GM12873 (cell line): ENCODE results near the gene ABCC8.

Source experiments
- TF ChIP-seq, protein P1 (sequence below): IDR thresholded peaks from 2 replicates; pipeline ENCODE4 v1.5.1; 2012; ENCODE audit warnings: low read depth, mild to moderate bottlenecking, moderate library complexity, low read length, control low read depth; ENCODE audit not compliant: insufficient read depth; ENCODE audit errors: missing control alignments

The ABCC8 gene

DNA sequence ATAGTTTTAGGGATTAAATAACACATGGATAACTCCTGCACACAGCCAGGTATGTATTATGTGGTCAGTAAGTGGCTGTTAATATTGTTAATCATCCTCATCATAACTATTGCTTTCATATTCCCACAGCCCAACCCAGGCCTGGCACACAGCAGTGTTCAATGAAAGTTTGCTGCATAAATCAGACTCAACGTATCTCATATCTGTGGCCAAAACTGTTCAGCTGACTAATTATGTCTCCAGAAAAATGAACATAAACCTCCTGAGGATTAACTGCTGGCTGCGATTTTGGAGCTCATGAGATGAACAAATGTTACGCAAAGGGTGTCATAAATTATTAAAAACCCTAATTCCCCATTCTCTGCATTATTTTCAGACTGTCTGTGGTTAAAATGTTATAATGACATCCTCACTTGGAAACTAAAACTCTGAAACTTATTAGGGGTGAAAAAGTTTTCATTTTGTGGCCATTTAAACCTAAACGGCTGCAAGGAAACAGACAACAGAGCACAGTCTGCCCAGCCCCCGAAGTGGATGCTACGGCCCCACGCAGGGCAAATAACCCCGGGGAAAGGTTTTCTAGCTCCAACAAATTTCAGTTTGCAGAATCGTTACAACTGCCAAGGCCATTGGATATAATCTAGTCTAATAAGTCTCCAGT lies 17.3 kb downstream of the ABCC8 start:
- TF ChIP-seq, protein P1, sequence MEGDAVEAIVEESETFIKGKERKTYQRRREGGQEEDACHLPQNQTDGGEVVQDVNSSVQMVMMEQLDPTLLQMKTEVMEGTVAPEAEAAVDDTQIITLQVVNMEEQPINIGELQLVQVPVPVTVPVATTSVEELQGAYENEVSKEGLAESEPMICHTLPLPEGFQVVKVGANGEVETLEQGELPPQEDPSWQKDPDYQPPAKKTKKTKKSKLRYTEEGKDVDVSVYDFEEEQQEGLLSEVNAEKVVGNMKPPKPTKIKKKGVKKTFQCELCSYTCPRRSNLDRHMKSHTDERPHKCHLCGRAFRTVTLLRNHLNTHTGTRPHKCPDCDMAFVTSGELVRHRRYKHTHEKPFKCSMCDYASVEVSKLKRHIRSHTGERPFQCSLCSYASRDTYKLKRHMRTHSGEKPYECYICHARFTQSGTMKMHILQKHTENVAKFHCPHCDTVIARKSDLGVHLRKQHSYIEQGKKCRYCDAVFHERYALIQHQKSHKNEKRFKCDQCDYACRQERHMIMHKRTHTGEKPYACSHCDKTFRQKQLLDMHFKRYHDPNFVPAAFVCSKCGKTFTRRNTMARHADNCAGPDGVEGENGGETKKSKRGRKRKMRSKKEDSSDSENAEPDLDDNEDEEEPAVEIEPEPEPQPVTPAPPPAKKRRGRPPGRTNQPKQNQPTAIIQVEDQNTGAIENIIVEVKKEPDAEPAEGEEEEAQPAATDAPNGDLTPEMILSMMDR = no peak

DNA sequence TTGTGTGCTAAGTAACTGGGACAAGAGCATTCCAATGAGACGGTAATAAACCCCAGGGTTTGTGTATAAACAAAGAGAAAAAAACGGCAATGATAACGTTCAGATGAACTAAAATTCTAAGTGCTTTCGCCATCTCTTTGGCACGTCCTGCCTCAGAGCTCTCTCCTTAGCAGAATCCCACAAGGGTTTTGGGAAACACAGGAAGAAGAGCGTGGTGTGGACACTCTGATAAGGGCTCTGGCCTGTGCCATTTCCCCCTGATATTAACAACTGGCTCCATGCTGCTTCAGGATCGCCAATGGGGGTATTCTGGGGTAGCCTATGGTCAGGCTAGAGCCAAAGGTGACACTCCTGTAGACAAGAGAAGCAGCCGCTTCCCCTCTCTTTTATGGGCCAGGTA lies 18.4 kb downstream of the ABCC8 start:
- TF ChIP-seq, protein P1 = no peak

DNA sequence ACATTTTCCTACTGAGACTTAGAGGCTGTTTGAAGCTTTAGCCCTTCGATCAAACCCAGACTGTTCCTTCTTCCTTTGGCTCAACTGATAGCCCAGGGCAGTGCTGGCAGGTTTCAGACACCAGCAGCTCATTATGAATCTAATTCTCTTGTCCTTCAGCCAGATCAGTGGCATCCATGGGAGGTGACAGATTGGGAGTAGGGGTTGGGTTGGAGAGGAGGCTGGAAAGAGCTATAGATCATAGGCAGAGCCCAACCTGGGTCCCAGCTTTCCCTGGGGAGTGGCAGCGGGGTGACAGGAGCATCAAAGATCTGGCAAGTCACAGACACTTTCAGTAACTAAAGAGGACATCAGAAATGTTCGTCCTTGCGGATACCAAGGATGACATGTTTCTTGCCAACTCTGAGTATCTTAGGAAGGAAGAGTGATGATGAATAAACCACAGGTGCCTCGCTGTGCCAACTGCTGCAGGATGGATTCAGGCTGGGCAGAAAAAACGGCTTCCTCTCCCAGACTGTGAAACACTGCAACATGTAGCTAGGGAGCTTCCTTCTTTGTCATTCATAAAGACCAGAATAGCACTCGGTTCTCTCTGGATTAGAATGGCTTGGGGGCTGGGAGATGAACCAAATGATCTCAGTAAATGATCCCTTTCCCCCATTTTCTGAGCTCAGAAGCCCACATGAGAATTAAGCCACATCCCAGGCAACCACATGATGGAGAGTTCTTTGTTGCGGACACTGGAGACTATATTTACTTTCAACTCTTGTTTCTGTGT lies 19.1 kb downstream of the ABCC8 start:
- TF ChIP-seq, protein P1 = no peak

DNA sequence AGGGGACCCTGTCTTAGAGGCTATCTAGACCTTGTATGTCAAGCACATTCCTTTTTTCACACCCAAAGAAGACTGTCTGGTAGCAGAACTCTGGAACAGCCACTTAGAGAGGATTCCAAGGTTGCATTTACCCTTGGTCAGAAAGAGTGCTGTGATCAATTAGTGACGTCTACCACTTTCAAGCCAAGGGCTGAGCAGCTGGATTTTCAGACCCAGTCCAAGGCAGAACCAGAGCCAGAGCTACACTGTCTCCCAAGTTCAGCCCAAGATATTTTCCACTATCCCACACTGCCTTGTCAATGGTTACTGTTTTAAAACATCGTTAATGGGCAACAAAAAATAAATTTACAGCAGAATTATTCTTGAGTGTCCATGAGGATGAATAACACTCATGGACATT lies 24.0 kb downstream of the ABCC8 start:
- TF ChIP-seq, protein P1 = no peak

DNA sequence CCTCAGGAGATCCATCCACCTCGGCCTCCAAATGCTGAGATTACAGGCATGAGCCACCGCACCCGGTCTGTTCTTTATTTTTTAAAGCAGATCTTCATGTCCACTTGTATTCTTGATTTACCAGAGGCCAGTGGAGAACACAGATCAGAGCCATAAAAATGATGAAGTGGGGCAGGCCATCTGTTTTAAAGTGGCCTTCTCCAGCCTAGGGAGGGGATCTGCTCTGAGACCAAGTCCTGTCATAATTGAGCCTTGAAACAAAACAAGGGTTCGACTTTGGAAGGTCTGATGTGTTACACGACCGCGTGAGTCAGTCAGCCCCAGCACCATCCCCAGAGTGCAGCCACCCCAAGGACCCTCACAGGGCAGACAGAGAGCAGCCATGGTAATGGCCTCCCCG lies 27.5 kb downstream of the ABCC8 start:
- TF ChIP-seq, protein P1 = no peak

DNA sequence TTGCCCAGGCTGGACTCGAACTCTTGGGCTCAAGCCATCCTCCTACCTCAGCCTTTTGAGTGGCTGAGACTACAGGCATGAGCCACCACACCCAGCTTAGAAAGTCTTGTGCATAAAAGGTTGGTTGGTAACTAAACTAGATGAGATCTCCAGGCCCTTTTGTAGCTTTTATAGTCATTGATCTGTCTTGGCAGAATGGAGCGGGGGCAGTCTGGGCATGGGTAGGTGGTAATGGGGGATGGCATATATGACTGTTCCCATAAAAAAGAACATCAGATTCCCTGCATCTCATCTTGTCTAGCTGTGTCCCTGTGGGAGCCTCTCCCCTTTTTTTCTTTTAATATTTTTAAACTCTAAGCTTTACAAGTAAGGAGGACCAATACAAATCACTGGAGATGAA lies 30.2 kb downstream of the ABCC8 start:
- TF ChIP-seq, protein P1 = no peak

DNA sequence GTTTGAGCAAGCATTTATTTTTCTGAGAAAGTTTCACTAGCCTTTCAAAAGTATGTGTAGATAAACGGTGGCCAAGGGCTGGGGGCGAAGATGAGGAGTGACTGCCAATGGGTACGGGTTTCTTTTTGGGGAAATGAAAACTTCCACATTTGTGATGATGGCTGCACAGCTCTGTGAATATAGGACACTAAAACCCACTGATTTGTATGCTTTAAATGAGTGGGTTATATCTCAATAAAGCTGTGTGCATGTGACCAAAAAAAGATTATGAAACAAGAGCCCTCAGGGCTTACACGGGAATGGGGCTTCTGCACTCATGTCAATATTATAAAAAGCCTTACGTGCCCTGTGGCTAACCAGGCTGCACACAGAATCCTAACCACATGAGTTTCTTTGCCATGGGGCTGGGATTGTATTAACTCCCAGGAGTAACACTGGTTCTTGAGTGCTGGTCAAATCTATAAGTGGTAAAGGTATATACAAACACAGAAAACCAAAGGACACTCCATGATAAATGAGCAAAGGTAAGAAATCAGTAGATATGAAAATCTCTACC lies 31.3 kb downstream of the ABCC8 start:
- TF ChIP-seq, protein P1 = no peak
